ENCODE data around the gene AOC1.

Gene AOC1

GRCh38 chr7:150835702-150836280, 16.5 kb upstream of the AOC1 start:
- DNase-seq (ENCODE audit: low spot score): no peak

- DNase-seq (ENCODE audit: low spot score): no peak
These were observed 13.2 kb upstream of the AOC1 start for GRCh38 chr7:150838965-150839650.

- DNase-seq (ENCODE audit: low spot score): no peak
These were observed 10.3 kb upstream of the AOC1 start for GRCh38 chr7:150842018-150842417.

DNA sequence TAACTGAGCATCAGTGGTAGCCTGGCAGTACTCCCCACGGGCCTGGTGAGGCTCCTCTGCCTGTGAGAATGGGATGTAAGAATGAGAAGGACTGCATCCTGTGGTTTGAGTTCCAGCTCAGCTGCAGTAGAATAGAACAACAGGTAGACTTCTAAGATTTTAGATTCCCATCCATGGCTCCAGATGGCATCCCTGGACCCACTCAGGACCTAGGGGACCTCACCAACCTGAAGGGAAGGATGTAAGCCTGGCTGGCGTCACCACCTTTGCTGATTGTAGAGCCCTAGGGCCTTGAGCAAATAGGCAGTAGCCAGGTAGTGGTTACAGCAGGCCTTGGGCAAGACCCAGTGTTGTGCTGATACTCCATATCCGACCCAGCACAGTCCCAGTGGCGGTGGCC, 9.6 kb upstream of the AOC1 start:
- no peak for DNase-seq (ENCODE audit: low spot score)

GRCh38 chr7:150845421-150845861, 6.9 kb upstream of the AOC1 start:
- no peak for DNase-seq (ENCODE audit: low spot score)

GRCh38 chr7:150846291-150847115, 5.8 kb upstream of the AOC1 start:
- no peak for DNase-seq (ENCODE audit: low spot score)

DNA sequence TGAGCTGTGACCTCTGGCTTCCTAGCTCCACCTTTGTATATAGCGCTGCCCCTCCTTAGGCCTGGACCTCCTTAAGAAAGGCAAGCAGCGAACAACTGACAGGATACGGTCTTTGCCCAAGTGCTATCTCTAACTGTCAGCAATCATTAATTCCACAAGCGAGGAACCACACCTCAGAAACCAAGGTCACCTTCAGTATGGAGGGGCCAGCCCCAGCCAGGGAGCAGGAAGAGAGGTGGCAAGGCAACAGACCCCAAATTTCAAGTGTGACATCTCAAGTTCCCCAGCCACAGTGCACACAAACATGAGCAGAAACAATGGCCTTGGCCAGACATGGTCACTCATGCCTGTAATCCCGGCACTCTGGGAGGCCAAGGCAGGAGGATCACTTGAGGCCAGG, 4.8 kb upstream of the AOC1 start:
- no peak for DNase-seq (ENCODE audit: low spot score)

GRCh38 chr7:150848111-150848510, 4.2 kb upstream of the AOC1 start:
- DNase-seq (ENCODE audit: low spot score): no peak

DNA sequence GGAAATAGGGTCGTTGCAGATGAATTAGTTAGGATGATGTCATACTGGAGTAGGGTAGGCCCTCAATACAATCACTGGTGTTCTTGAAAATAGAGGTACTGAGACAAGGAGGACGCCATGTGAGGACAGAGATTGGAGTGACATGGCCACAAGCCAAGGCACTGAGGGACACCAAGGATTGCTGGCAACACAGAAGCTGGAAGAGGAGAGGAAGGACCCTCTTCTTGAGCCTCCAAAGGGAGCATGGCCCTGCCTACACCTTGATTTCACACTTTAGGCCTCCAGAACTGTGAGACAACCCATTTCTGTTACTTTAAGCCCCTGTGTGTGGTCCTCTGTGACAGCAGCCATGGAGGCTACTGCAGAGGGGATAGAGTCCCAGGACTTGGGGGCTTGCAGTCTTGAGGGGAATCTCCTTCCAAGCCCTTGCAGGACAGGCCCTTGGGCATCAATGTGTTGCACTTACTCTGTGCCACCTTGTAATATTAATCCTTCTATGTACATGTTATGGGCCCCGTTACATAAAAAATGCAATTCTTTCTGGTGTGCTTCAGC, 3.7 kb upstream of the AOC1 start:
- no peak for DNase-seq (ENCODE audit: low spot score)

DNA sequence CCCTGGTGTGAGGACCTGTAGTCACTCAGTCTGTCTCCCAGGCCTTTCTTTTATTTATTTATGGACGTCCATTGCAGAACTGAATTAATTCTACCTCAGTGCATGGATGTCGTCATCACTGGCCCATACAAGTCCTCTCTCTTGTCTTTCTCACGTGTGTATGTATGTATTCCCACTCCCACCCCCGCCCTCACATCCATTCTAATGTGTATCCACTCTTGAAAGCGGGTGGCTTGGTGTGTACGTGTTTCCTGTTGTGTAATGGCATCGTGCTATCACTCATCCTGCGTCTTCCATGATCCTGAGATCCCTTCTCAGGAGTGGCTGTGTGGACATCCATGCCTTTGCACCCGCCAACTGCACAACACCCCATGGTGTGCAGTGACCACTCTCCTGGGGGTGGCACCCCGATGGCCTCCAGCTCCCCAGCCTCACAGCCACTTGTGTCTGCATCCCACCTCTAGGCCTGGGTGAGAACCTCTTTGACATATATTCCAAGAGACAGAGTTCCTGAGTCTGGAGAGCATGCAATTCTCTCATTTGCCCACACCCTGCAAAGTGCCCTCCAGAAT, 3.0 kb upstream of the AOC1 start:
- no peak for DNase-seq (ENCODE audit: low spot score)

- no peak for DNase-seq (ENCODE audit: low spot score)
These were observed 2.0 kb upstream of the AOC1 start for GRCh38 chr7:150850273-150850672.

DNA sequence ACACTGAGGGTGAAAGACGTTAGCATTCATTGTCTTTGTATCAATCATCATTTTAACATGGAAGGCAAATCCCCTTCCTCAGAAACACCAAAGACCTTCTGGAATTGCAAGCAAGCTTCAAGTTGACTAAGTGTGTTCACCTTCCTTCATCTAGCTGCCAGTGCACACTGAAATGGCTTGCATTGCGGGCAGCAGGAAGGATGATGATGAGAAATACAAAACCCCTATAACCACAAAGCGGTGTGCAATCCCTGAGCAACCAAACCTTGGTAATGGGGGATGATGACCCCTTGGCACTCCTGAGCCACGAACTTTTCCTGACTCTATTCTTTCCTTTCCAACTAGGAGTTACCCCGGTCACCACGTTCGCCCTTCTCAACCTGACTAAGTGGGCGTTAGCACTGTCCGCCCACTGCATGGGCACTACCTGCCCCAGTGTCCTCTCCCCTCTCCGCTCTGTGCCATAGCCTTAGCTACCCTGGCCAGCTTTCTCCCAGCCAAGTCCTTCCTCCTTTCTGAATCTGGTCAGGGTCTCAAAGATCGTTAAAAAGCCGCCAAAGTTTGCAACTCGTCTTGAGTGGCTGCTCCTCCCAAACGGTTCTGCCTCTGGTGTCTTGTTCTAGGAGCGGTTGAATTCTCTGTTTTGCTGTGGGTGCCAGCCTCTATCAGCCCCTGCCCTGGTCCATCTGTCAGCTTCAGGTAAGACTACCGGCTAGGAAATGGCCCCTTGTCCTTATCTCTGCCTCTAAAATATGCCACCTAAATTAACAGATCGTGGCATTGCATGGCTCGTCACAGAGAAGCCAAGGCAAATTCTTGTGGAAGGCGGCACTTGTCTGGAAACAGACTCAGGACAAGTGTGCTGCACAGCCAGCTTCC, 586 bp upstream of the AOC1 start:
- no peak for DNase-seq (ENCODE audit: low spot score)

GRCh38 chr7:150854066-150855000, 2.0 kb downstream of the AOC1 start:
- DNase-seq (ENCODE audit: low spot score): no peak

DNA sequence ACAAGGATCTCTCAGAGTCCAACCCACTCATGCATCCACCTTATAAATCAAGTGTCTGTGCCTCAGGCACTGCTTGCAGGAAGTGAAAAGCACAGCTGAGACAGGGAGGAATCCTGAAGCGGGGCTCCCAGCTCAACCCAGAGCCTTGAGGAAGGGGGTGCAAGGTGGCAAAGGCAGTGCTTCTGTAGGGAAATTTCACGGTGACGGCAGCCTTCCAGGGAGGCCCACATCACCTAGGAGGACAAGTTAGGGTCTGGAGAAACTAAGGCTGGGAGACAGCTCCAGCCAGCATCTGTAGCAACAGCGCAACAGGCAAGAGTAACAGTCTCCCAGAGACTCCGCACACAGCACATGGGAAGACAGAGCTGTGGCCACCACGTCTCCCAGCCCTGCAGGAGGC, 2.7 kb downstream of the AOC1 start:
- no peak for DNase-seq (ENCODE audit: low spot score)

DNA sequence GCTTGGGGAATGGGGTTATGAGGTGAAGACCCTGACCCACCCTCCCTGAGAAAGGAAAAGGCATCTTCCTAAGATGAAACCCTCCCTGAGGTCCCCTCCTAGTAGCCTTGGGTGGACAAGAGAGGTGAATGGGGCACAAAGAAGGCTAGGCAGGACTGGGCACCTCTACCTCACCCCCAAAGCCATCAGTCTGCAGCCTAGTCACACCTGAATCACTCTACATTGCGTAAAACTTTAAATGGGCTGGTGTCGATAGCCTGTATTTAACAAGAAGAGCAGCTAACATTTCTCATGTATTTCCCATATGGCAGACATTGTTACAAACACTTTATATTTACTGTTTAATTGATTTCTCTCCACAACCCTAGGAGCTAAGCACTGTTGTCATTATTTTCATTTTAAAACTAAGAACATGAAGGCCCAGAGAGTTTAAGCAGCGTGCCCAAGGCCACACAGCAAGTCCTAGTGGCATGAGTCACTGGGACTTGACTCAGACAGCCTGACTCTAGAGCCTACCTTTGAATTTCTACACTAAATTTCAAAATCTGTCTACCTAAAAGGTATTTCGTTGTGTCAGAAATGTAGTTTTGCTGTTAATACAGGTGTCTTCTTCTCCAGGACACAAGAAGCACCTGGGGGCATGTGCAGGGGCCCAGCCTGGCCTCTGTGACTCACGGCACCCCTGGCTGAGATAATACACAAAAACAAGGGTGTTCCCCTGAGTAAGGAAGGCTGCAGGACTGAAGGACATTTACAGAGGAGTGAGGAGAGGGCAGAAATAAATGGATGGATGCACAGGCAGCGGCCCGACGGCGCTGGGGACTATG, 3.4 kb downstream of the AOC1 start:
- no peak for DNase-seq (ENCODE audit: low spot score)

GRCh38 chr7:150856303-150857275, 4.3 kb downstream of the AOC1 start:
- no peak for DNase-seq (ENCODE audit: low spot score)

GRCh38 chr7:150857276-150858055, 5.1 kb downstream of the AOC1 start:
- no peak for DNase-seq (ENCODE audit: low spot score)

All from activated CD4-positive, alpha-beta T cell treated with anti-CD3 and anti-CD28 coated beads, Interleukin-2, Interleukin-4, amounts not matched to agents 100 ng/mL and 50 ng/mL, durations not matched to agents 16 hours and 8 hours (primary cell).